Aorta (tissue), 5 donors: ENCODE measurements around the gene KCNK4. TPM values are rescaled to one million over a fixed set of nuclear protein-coding genes. Genes with fewer than 3 reads are reported as not detected.

ENCODE experiments used
- ATAC-seq: fragments of 200-7000 bp; cut with Tn5 transposase; one replicate; pipeline ENCODE4 v1.9.1; 2022; ENCODE audit warnings: moderate library complexity; ENCODE audit not compliant: low FRiP score
- DNase-seq, 2 donors: peaks; one replicate each; pipeline ENCODE4 v3.0.0-alpha.2; 2020
- H3K27ac ChIP-seq, 2 donors: one replicate each; pipeline ENCODE4 v1.5.1; 2013; ENCODE audit warnings: low read length in 2 of 2, mild to moderate bottlenecking in 2 of 2, moderate library complexity in 2 of 2, control low read depth in 1 of 2, inconsistent platforms in 1 of 2, low read depth in 1 of 2
- H3K27me3 ChIP-seq, 2 donors: one replicate each; pipeline ENCODE4 v1.6.1; 2013; ENCODE audit warnings: control low read depth in 1 of 2, low read length in 1 of 2, mild to moderate bottlenecking in 1 of 2, moderate library complexity in 1 of 2; ENCODE audit not compliant: insufficient read depth in 2 of 2, control insufficient read depth in 1 of 2
- H3K36me3 ChIP-seq, 2 donors: one replicate each; pipeline ENCODE4 v1.6.1; 2013; ENCODE audit warnings: control low read depth in 1 of 2, low read length in 1 of 2, mild to moderate bottlenecking in 1 of 2; ENCODE audit not compliant: insufficient read depth in 2 of 2, control insufficient read depth in 1 of 2
- H3K4me1 ChIP-seq, 2 donors: one replicate each; pipeline ENCODE4 v1.6.1; 2013; ENCODE audit warnings: low read length in 2 of 2, control low read depth in 1 of 2, mild to moderate bottlenecking in 1 of 2, moderate library complexity in 1 of 2; ENCODE audit not compliant: insufficient read depth in 2 of 2, control insufficient read depth in 1 of 2
- H3K4me3 ChIP-seq, 2 donors: one replicate each; pipeline ENCODE4 v1.5.1; 2013; ENCODE audit warnings: low read length in 2 of 2, control low read depth in 1 of 2, mild to moderate bottlenecking in 1 of 2
- H3K9me3 ChIP-seq: one replicate; pipeline ENCODE4 v1.6.1; 2013; ENCODE audit warnings: mild to moderate bottlenecking, low read length; ENCODE audit not compliant: control insufficient read depth
- WGBS, 2 donors: extraction: QIAGEN DNeasy Blood & Tissue Kit; methylation state at CpG; one replicate each; pipeline ENCODE4 v1.1.7; 2013; 5-methylcytosine and 5-hydroxymethylcytosine counted together
- intact Hi-C, 2 donors: fragments of 100-400 bp; cut with DNase I; formaldehyde crosslinking; loops; one replicate each; pipeline versions ENCODE4 v1.14.2 to v1.15.0; 2022
- polyA plus RNA-seq, 2 donors: library from polyadenylated mRNA; stranded (reverse); fragments of 200-250 nt; gene quantifications; one replicate each; pipeline ENCODE4 v1.2.3, GENCODE V29; 2013
- total RNA-seq, 2 donors: library from RNA; stranded (reverse); fragmentation: NEBNext Ultra II Directional; extraction: Animal tissue kit (Norgen Biotek cat#: 25700); gene quantifications; one replicate each; pipeline ENCODE4 v1.2.1, GENCODE V29; 2021
- donor health status: healthy with polysubstance abuse.
- donor health status: Bipolar disorder and iron deficiency.
- donor health status: DM: no; HTN: no; CAD: no.
- donor health status: DM: no; HTN: no; CAD: no.
- donor health status: DM: yes; HTN: yes; CAD: no.

Gene KCNK4
- total and polyA plus RNA-seq, 4 donors: not detected

- Histone ChIP-seq H3K36me3 (peaks cover 0 to 2% of the 10 kb centered on the region in 2 donors), H3K27ac (no peak overlapping the region), H3K9me3 (no peaks in the 10 kb centered on the region), H3K4me1 (no peaks in the 10 kb centered on the region), H3K27me3 (no peaks in the 10 kb centered on the region), H3K4me3 (no peak overlapping the region)
- 79 to 88% methylated on average over 2 of the region's 2 CpGs for WGBS, 2 donors
- intact Hi-C loops: no loop called here
- DNase-seq (no peak), ATAC-seq (no peak)
Measured at GRCh38 chr11:64275841-64276240, 15.3 kb upstream of the KCNK4 start.

GRCh38 chr11:64276653-64277431 is 14.3 kb upstream of the KCNK4 start:
- DNase-seq: no peak

GRCh38 chr11:64278576-64279190 is 12.4 kb upstream of the KCNK4 start:
- no peak overlapping the region for H3K4me3 ChIP-seq
- intact Hi-C loops: no loop called here
- H3K4me1 ChIP-seq: no peaks in the 10 kb centered on the region
- H3K27me3 ChIP-seq: no peaks in the 10 kb centered on the region
- no peaks in the 10 kb centered on the region for H3K9me3 ChIP-seq
- DNase-seq (no peak), ATAC-seq (no peak)
- H3K36me3 ChIP-seq: peaks cover 0 to 2% of the 10 kb centered on the region in 2 donors
- WGBS, 2 donors: 82 to 85% methylated on average over 8 of the region's 8 CpGs
- no peak overlapping the region for H3K27ac ChIP-seq

More at GRCh38 chr11:64276653-64277431, 14.3 kb upstream of the KCNK4 start:
- H3K27me3 ChIP-seq: no peaks in the 10 kb centered on the region
- H3K9me3 ChIP-seq: no peaks in the 10 kb centered on the region
- no peak for ATAC-seq
- H3K4me1 ChIP-seq: no peaks in the 10 kb centered on the region
- no peak overlapping the region for H3K27ac ChIP-seq
- intact Hi-C loops: no loop called here
- peaks cover 0 to 2% of the 10 kb centered on the region in 2 donors for H3K36me3 ChIP-seq
- 75 to 76% methylated on average over 17 of the region's 17 CpGs for WGBS, 2 donors
- no peak overlapping the region for H3K4me3 ChIP-seq

GRCh38 chr11:64281957-64282770 is 8.9 kb upstream of the KCNK4 start:
- no peaks in the 10 kb centered on the region for H3K27me3 ChIP-seq
- 92 to 93% methylated on average over 22 of the region's 22 CpGs for WGBS, 2 donors
- H3K4me1 ChIP-seq: no peaks in the 10 kb centered on the region
- H3K36me3 ChIP-seq: no peaks in the 10 kb centered on the region
- no peak for DNase-seq
- H3K27ac ChIP-seq: no peak overlapping the region
- no peak overlapping the region for H3K4me3 ChIP-seq
- intact Hi-C loops: no loop called here
- no peaks in the 10 kb centered on the region for H3K9me3 ChIP-seq
- no peak for ATAC-seq

- DNase-seq: no peak
- intact Hi-C loops: no loop called here
- Histone ChIP-seq H3K36me3 (no peaks in the 10 kb centered on the region), H3K27ac (no peak overlapping the region), H3K9me3 (no peaks in the 10 kb centered on the region), H3K4me3 (no peak overlapping the region), H3K27me3 (no peaks in the 10 kb centered on the region), H3K4me1 (no peaks in the 10 kb centered on the region)
- 81 to 95% methylated on average over 3 of the region's 3 CpGs for WGBS, 2 donors
- no peak for ATAC-seq
Measured at GRCh38 chr11:64283092-64283491, 8.0 kb upstream of the KCNK4 start.

- WGBS, 2 donors: 2% methylated on average over 39 to 44 of the region's 44 CpGs
- Histone ChIP-seq H3K27ac (peak within 1 kb of the TSS; percentile 5 to 72), H3K4me3 (peak within 1 kb of the TSS; percentile 77 to 88), H3K27me3 (no peaks in the 10 kb centered on the region), H3K9me3 (no peaks in the 10 kb centered on the region), H3K36me3 (no peaks in the 10 kb centered on the region), H3K4me1 (no peaks in the 10 kb centered on the region)
- peak; percentile 97 to 98 for DNase-seq
- peak; percentile 94 for ATAC-seq
- intact Hi-C loops: no loop called here
Measured at GRCh38 chr11:64284048-64284961, 6.8 kb upstream of the KCNK4 start, which contains the start of gene BAD. Gene BAD, minus strand, starts transcription at chr11:64284665. Its CDS starts 297 bp downstream, at chr11:64284368.

- intact Hi-C loops: no loop called here
- Histone ChIP-seq H3K27me3 (no peaks in the 10 kb centered on the region), H3K4me1 (no peaks in the 10 kb centered on the region), H3K4me3 (peak within 1 kb of the TSS; percentile 77 to 88), H3K36me3 (no peaks in the 10 kb centered on the region), H3K27ac (peak within 1 kb of the TSS; percentile 5 to 72), H3K9me3 (no peaks in the 10 kb centered on the region)
- peak; percentile 90 for ATAC-seq
- WGBS, 2 donors: 0 to 1% methylated on average over 67 to 102 of the region's 102 CpGs
- peak; percentile 91 to 96 for DNase-seq
Measured at GRCh38 chr11:64284962-64285884, 5.9 kb upstream of the KCNK4 start, which contains the start of gene GPR137. Gene GPR137, plus strand, starts transcription at chr11:64285848. Its CDS starts 677 bp downstream, at chr11:64286525.
